HCT116 (cell line): ENCODE data around the gene ZNF79. TPM values are rescaled to one million over a fixed set of nuclear protein-coding genes. Genes with fewer than 3 reads are reported as not detected.

ENCODE experiments used
- ATAC-seq: fragments of 200-7000 bp; cut with Tn5 transposase; 2 replicates; pipeline ENCODE4 v1.9.1; 2020; ENCODE audit warnings: mild to moderate bottlenecking, moderate library complexity
- BruUV-seq: library from RNA; stranded (reverse); fragments of 400-500 nt; replicated peaks from 2 replicates; lab custom pipeline; 2021; lab: Mats Ljungman, UMichigan
- CTCF ChIA-PET: fragments of 300-600 bp; sonication (Branson Sonifier 250); formaldehyde crosslinking; loops from one replicate; lab custom pipeline; 2021; ENCODE audit warnings: antibody characterized with exemption; lab: Charles Lee
- POLR2A ChIA-PET: fragments of 300-600, 350-600 bp; sonication (Branson Sonifier 250); formaldehyde crosslinking; loops from one replicate; lab custom pipeline; 2021; ENCODE audit warnings: antibody characterized with exemption; lab: Charles Lee
- RAD21 ChIA-PET, 2 experiments: fragments of 300-600 bp; sonication (Branson Sonifier 250); formaldehyde crosslinking; loops; one replicate each; lab custom pipeline; 2023; ENCODE audit warnings: low total read pairs in 2 of 2; ENCODE audit not compliant: uncharacterized antibody in 2 of 2, unreplicated experiment in 2 of 2, low non-redundant PET in 1 of 2; lab: Charles Lee
- DNase-seq: peaks from one replicate; pipeline ENCODE4 v3.0.0-alpha.2; 2010; ENCODE audit warnings: low read depth, low spot score
- H2AFZ ChIP-seq: fragments of 200-600 bp; shearing (Covaris generic), sonication (generic); 2 replicates; pipeline ENCODE4 v1.6.1; 2017; ENCODE audit warnings: low read depth, mixed run types, mixed read lengths, antibody characterized with exemption, low read length; ENCODE audit not compliant: poor library complexity, severe bottlenecking
- H3K27ac ChIP-seq: 2 replicates; pipeline ENCODE4 v1.5.1; 2012; ENCODE audit warnings: low read depth, low read length
- H3K27me3 ChIP-seq: fragments of 200-600 bp; sonication (generic); 2 replicates; pipeline ENCODE4 v1.6.1; 2016; ENCODE audit warnings: mixed run types, low read length, mixed read lengths; ENCODE audit not compliant: insufficient read depth
- H3K36me3 ChIP-seq, 2 experiments: fragments of 200-500 bp in 1 of 2; fragments of 200-600 bp in 1 of 2; sonication (Bioruptor generic) in 1 of 2; sonication (generic) in 1 of 2; 2 replicates each; pipeline versions ENCODE4 v1.5.1 to v1.6.1; 2014 to 2016; ENCODE audit warnings: low read length in 2 of 2, inconsistent platforms in 1 of 2, mixed read lengths in 1 of 2, mixed run types in 1 of 2; ENCODE audit not compliant: insufficient read depth in 2 of 2, control insufficient read depth in 1 of 2
- H3K4me1 ChIP-seq, 2 experiments: fragments of 200-600 bp in 1 of 2; sonication (generic) in 1 of 2; 2 replicates each; pipeline versions ENCODE4 v1.5.1 to v1.6.1; 2012 to 2017; ENCODE audit warnings: low read length in 2 of 2, inconsistent platforms in 1 of 2, mild to moderate bottlenecking in 1 of 2, mixed read lengths in 1 of 2, mixed run types in 1 of 2, moderate library complexity in 1 of 2; ENCODE audit not compliant: insufficient read depth in 2 of 2, control insufficient read depth in 1 of 2
- H3K4me2 ChIP-seq: fragments of 200-600 bp; sonication (generic); 2 replicates; pipeline ENCODE4 v1.6.1; 2017; ENCODE audit warnings: mixed run types, low read length, mixed read lengths
- H3K4me3 ChIP-seq, 2 experiments: fragments of 200-600 bp in 1 of 2; sonication (generic) in 1 of 2; replicated peaks in 1 of 2; 2 replicates each; pipeline ENCODE4 v1.5.1; 2011 to 2016; ENCODE audit warnings: low read length in 2 of 2, control low read depth in 1 of 2, low read depth in 1 of 2, mild to moderate bottlenecking in 1 of 2, mixed read lengths in 1 of 2, mixed run types in 1 of 2
- H3K79me2 ChIP-seq: fragments of 200-600 bp; sonication (generic); 2 replicates; pipeline ENCODE4 v1.6.1; 2017; ENCODE audit warnings: mild to moderate bottlenecking, mixed run types, low read length, moderate library complexity, mixed read lengths; ENCODE audit not compliant: insufficient read depth
- H3K9ac ChIP-seq: fragments of 200-600 bp; sonication (generic); 2 replicates; pipeline ENCODE4 v1.6.1; 2016; ENCODE audit warnings: low read length, mixed read lengths
- H3K9me2 ChIP-seq: fragments of 200-600 bp; sonication (generic), shearing (Covaris generic); 2 replicates; pipeline ENCODE4 v1.6.1; 2017; ENCODE audit warnings: mixed run types, mild to moderate bottlenecking, moderate library complexity; ENCODE audit not compliant: insufficient read depth
- H3K9me3 ChIP-seq, 2 experiments: fragments of 200-500 bp in 1 of 2; fragments of 200-600 bp in 1 of 2; sonication (Bioruptor generic) in 1 of 2; sonication (generic) in 1 of 2; 2 replicates each; pipeline ENCODE4 v1.6.1; 2014 to 2017; ENCODE audit warnings: low read length in 2 of 2, mixed read lengths in 2 of 2, inconsistent platforms in 1 of 2, low read depth in 1 of 2, mild to moderate bottlenecking in 1 of 2, mixed run types in 1 of 2, moderate library complexity in 1 of 2; ENCODE audit not compliant: control insufficient read depth in 1 of 2, insufficient read depth in 1 of 2
- H4K20me1 ChIP-seq: fragments of 200-600 bp; sonication (generic), shearing (Covaris generic); 2 replicates; pipeline ENCODE4 v1.6.1; 2017; ENCODE audit warnings: mixed run types, mild to moderate bottlenecking, moderate library complexity; ENCODE audit not compliant: insufficient read depth
- ATF3 ChIP-seq: IDR thresholded peaks from 2 replicates; pipeline ENCODE4 v1.6.1; 2012
- CEBPB ChIP-seq: IDR thresholded peaks from 2 replicates; pipeline ENCODE4 v1.6.1; 2012; ENCODE audit warnings: low read depth
- EGR1 ChIP-seq: IDR thresholded peaks from 2 replicates; pipeline ENCODE4 v1.6.1; 2012; ENCODE audit warnings: low read depth
- EZH2 ChIP-seq: fragments of 200-600 bp; sonication (generic); IDR thresholded peaks from 2 replicates; pipeline ENCODE4 v1.6.1; 2017; ENCODE audit warnings: antibody characterized with exemption, mixed run types
- EZH2phosphoT487 ChIP-seq: fragments of 200-600 bp; IDR thresholded peaks from 2 replicates; pipeline ENCODE4 v1.6.1; 2018; ENCODE audit warnings: antibody characterized with exemption, borderline replicate concordance
- FOSL1 ChIP-seq: IDR thresholded peaks from 2 replicates; pipeline ENCODE4 v1.6.1; 2012; ENCODE audit warnings: low read depth
- JUND ChIP-seq: IDR thresholded peaks from 2 replicates; pipeline ENCODE4 v1.6.1; 2012
- MAX ChIP-seq: IDR thresholded peaks from 2 replicates; pipeline ENCODE4 v1.6.1; 2012
- POLR2A ChIP-seq: IDR thresholded peaks from 2 replicates; pipeline ENCODE4 v1.7.0; 2011; ENCODE audit warnings: borderline replicate concordance; ENCODE audit not compliant: insufficient read depth, insufficient read length; ENCODE audit errors: extremely low read depth
- POLR2AphosphoS5 ChIP-seq: IDR thresholded peaks from 2 replicates; pipeline ENCODE4 v1.6.1; 2011; ENCODE audit warnings: mild to moderate bottlenecking, low read depth, low read length, moderate library complexity
- RAD21 ChIP-seq: IDR thresholded peaks from 2 replicates; pipeline ENCODE4 v1.6.1; 2012; ENCODE audit warnings: low read depth, mild to moderate bottlenecking
- SP1 ChIP-seq: IDR thresholded peaks from 2 replicates; pipeline ENCODE4 v1.6.1; 2012; ENCODE audit warnings: low read depth
- SRF ChIP-seq: IDR thresholded peaks from 2 replicates; pipeline ENCODE4 v1.6.1; 2012; ENCODE audit warnings: low read depth
- TCF7L2 ChIP-seq: IDR thresholded peaks from 2 replicates; pipeline ENCODE4 v1.7.0; 2011; ENCODE audit warnings: borderline replicate concordance, inconsistent platforms; ENCODE audit not compliant: insufficient read depth, insufficient read length; ENCODE audit errors: extremely low read depth
- YY1 ChIP-seq: IDR thresholded peaks from 2 replicates; pipeline ENCODE4 v1.6.1; 2011; ENCODE audit warnings: low read length, low read depth, moderate library complexity, mild to moderate bottlenecking; ENCODE audit not compliant: insufficient replicate concordance; ENCODE audit errors: extremely low read depth
- ZFX ChIP-seq: fragments of 450-650 bp; IDR thresholded peaks from 2 replicates; pipeline ENCODE4 v1.6.1; 2017
- ZNF274 ChIP-seq: fragments of 200-500 bp; sonication (Bioruptor generic); IDR thresholded peaks from 2 replicates; pipeline ENCODE4 v1.6.1; 2014; ENCODE audit warnings: mild to moderate bottlenecking, low read depth, low read length, inconsistent platforms
- intact Hi-C: fragments of 100-400 bp; cut with micrococcal nuclease; formaldehyde crosslinking; loops from 2 replicates; pipeline ENCODE4 v1.10.0; 2022
- total RNA-seq: library from RNA; stranded (reverse); gene quantifications from one replicate; pipeline ENCODE4 v1.2.1, GENCODE V29; 2021; ENCODE audit not compliant: unreplicated experiment

The ZNF79 gene
- total RNA-seq, 1 experiment from 2014 or later, result 5.3 TPM

GRCh38 chr9:127415657-127416056 is 8.5 kb upstream of the ZNF79 start:
- BruUV-seq, result no TSS peak
- Histone ChIP-seq H4K20me1 (no peaks in the 10 kb centered on the region), H3K9ac (no peak overlapping the region), H3K4me3 (no peak overlapping the region), H3K79me2 (no peaks in the 10 kb centered on the region), H3K27ac (no peak overlapping the region), H3K36me3 (no peaks in the 10 kb centered on the region), H3K9me3 (no peaks in the 10 kb centered on the region)
- DNase-seq, result no peak
- RAD21 ChIA-PET, result no interaction called here
- POLR2A ChIA-PET, result interaction anchor here (0.7 kb wide), 1 partner anchor 9 kb away, joined by 3 read pairs; the partner anchor contains the start of gene ZNF79
- CTCF ChIA-PET, result no interaction called here
- intact Hi-C loops, result no loop called here
- no peak for TF ChIP-seq POLR2A
- no peak for TF ChIP-seq TCF7L2
- no peak for TF ChIP-seq EZH2phosphoT487
- TF ChIP-seq ZFX, result no peak
- TF ChIP-seq EGR1, result no peak
- no peak for TF ChIP-seq POLR2AphosphoS5
- TF ChIP-seq RAD21, result no peak
- no peak for TF ChIP-seq FOSL1
- no peak for TF ChIP-seq MAX
- no peak for TF ChIP-seq YY1
- TF ChIP-seq ZNF274, result no peak
- TF ChIP-seq ATF3, result no peak
- TF ChIP-seq SP1, result no peak
- TF ChIP-seq JUND, result no peak
- no peak for TF ChIP-seq CEBPB
- TF ChIP-seq EZH2, result no peak
- TF ChIP-seq SRF, result no peak
- TF ChIP-seq, all 23 proteins: peak for 0
- Histone ChIP-seq H3K27me3 (no peaks in the 10 kb centered on the region), H3K4me2 (no peak overlapping the region), H2AFZ (no peak overlapping the region), H3K4me1 (peaks cover 0 to 15% of the 10 kb centered on the region in 2 experiments; a peak in 1 of 4 replicates), H3K9me2 (no peaks in the 10 kb centered on the region)
- no peak for ATAC-seq
